Tibial artery (tissue), 4 donors: Measurements from ENCODE around the gene DHRS12.

Experiments
- DNase-seq, 2 donors: peaks; one replicate each; pipeline ENCODE4 v3.0.0-alpha.2; 2019
- H3K27ac ChIP-seq, 2 donors: fragments of 200-600 bp; sonication (generic) in 1 of 2; 1 replicate in 1 of 2; 2 replicates in 1 of 2; pipeline ENCODE4 v1.5.1; 2018 to 2019; ENCODE audit warnings: mild to moderate bottlenecking in 1 of 2
- H3K27me3 ChIP-seq, 2 donors: fragments of 200-600 bp; sonication (generic) in 1 of 2; one replicate each; pipeline versions ENCODE4 v1.5.1 to v1.6.0; 2016 to 2019
- H3K36me3 ChIP-seq, 3 donors: fragments of 200-600 bp; sonication (generic) in 2 of 3; one replicate each; pipeline ENCODE4 v1.5.1; 2016 to 2019; ENCODE audit warnings: mild to moderate bottlenecking in 2 of 3
- H3K4me1 ChIP-seq, 4 donors: fragments of 200-600 bp; sonication (generic) in 2 of 4; 1 replicate in 3 of 4; 2 replicates in 1 of 4; pipeline ENCODE4 v1.5.1; 2016 to 2019
- H3K4me3 ChIP-seq, 2 donors: fragments of 200-600 bp; sonication (generic) in 1 of 2; 1 replicate in 1 of 2; 2 replicates in 1 of 2; pipeline ENCODE4 v1.5.1; 2018 to 2019; ENCODE audit warnings: mild to moderate bottlenecking in 2 of 2
- H3K9me3 ChIP-seq, 3 donors: fragments of 200-600 bp; sonication (generic) in 1 of 3; one replicate each; pipeline ENCODE4 v1.5.1; 2016 to 2019
- CTCF ChIP-seq, 2 experiments: fragments of 200-600 bp in 1 of 2; fragments of 450-650 bp in 1 of 2; IDR thresholded peaks; one replicate each; pipeline ENCODE4 v1.5.1; 2017 to 2019; ENCODE audit warnings: antibody characterized with exemption in 2 of 2, mild to moderate bottlenecking in 1 of 2, moderate library complexity in 1 of 2
- intact Hi-C: fragments of 100-400 bp; cut with DNase I; formaldehyde crosslinking; loops from one replicate; pipeline ENCODE4 v1.15.0; 2023; ENCODE audit warnings: low total_unique reads

Gene DHRS12

GRCh38 chr13:51838240-51838846 lies 34.4 kb upstream of the DHRS12 start:
- DNase-seq = no peak
- Histone ChIP-seq H3K36me3 (no peaks in the 10 kb centered on the region), H3K27ac (no peak overlapping the region), H3K27me3 (no peaks in the 10 kb centered on the region), H3K4me3 (no peak overlapping the region), H3K4me1 (no peaks in the 10 kb centered on the region), H3K9me3 (no peaks in the 10 kb centered on the region)
- TF ChIP-seq CTCF (IDR thresholded peaks at IDR 0.05) = no peak
- intact Hi-C loops = no loop called here

GRCh38 chr13:51837016-51837415 lies 33.1 kb upstream of the DHRS12 start:
- H3K27ac ChIP-seq = no peak overlapping the region
- no peak overlapping the region for H3K4me3 ChIP-seq
- no peaks in the 10 kb centered on the region for H3K27me3 ChIP-seq
- no peaks in the 10 kb centered on the region for H3K9me3 ChIP-seq
- intact Hi-C loops = no loop called here
- DNase-seq = no peak
- no peaks in the 10 kb centered on the region for H3K36me3 ChIP-seq
- H3K4me1 ChIP-seq = no peaks in the 10 kb centered on the region
- TF ChIP-seq CTCF (IDR thresholded peaks at IDR 0.05) = no peak

- Histone ChIP-seq H3K4me3 (no peak overlapping the region), H3K27me3 (no peaks in the 10 kb centered on the region), H3K4me1 (no peaks in the 10 kb centered on the region), H3K36me3 (no peaks in the 10 kb centered on the region), H3K9me3 (no peaks in the 10 kb centered on the region), H3K27ac (no peak overlapping the region)
- no peak for DNase-seq
- intact Hi-C loops = no loop called here
- no peak for TF ChIP-seq CTCF (IDR thresholded peaks at IDR 0.05)
Measured at GRCh38 chr13:51834581-51835171, 30.7 kb upstream of the DHRS12 start.

- no peak overlapping the region for H3K27ac ChIP-seq
- no peak for TF ChIP-seq CTCF (IDR thresholded peaks at IDR 0.05)
- H3K4me1 ChIP-seq = no peaks in the 10 kb centered on the region
- no peaks in the 10 kb centered on the region for H3K27me3 ChIP-seq
- intact Hi-C loops = no loop called here
- DNase-seq = no peak
- H3K36me3 ChIP-seq = no peaks in the 10 kb centered on the region
- H3K9me3 ChIP-seq = no peaks in the 10 kb centered on the region
- no peak overlapping the region for H3K4me3 ChIP-seq
Measured at GRCh38 chr13:51833980-51834379, 30.0 kb upstream of the DHRS12 start.

GRCh38 chr13:51832471-51833152 lies 28.6 kb upstream of the DHRS12 start:
- H3K9me3 ChIP-seq = no peaks in the 10 kb centered on the region
- intact Hi-C loops = no loop called here
- no peak overlapping the region for H3K27ac ChIP-seq
- no peak overlapping the region for H3K4me3 ChIP-seq
- H3K4me1 ChIP-seq = no peaks in the 10 kb centered on the region
- peak in 1 of 2 donors; percentile 49 for DNase-seq
- peak; percentile 52 to 55 for TF ChIP-seq CTCF (IDR thresholded peaks at IDR 0.05)
- no peaks in the 10 kb centered on the region for H3K36me3 ChIP-seq
- no peaks in the 10 kb centered on the region for H3K27me3 ChIP-seq
